ENCODE measurements around the gene ELOVL4.

ELOVL4 gene

GRCh38 chr6:79946272-79947190, 822 bp downstream of the ELOVL4 start:
- Mint-ChIP-seq H3K4me3 (peak overlapping the region; percentile 89 to 97), H3K27ac (peak overlapping the region; percentile 77 to 80), H3K9me3 (no peaks in the 10 kb centered on the region), H3K36me3 (ENCODE audit: insufficient read depth) (peaks cover 5% of the 10 kb centered on the region), H3K27me3 (no peaks in the 10 kb centered on the region), H3K4me1 (ENCODE audit: low read depth in 2 of 2) (peaks cover 23 to 34% of the 10 kb centered on the region in 2 donors)
- ATAC-seq (replicated peaks), result peak; percentile 32
- DNase-seq, result peak in 2 of 3 experiments; percentile 13 to 26

- no peak overlapping the region for H3K27ac Mint-ChIP-seq
- no peaks in the 10 kb centered on the region for H3K27me3 Mint-ChIP-seq
These were observed 4.2 kb downstream of the ELOVL4 start for GRCh38 chr6:79943133-79943532.

GRCh38 chr6:79941489-79942151, 5.7 kb downstream of the ELOVL4 start:
- DNase-seq, result no peak
- H3K27me3 Mint-ChIP-seq, result no peaks in the 10 kb centered on the region
- ATAC-seq (replicated peaks), result peak; percentile 51
- no peaks in the 10 kb centered on the region for H3K9me3 Mint-ChIP-seq
- H3K4me1 Mint-ChIP-seq (ENCODE audit: low read depth in 2 of 2), result peaks cover 8 to 27% of the 10 kb centered on the region in 2 donors
- peak overlapping the region in 1 of 2 donors; percentile 9 for H3K4me3 Mint-ChIP-seq
- no peaks in the 10 kb centered on the region for H3K36me3 Mint-ChIP-seq (ENCODE audit: insufficient read depth)
- peak overlapping the region in 1 of 2 donors; percentile 0 for H3K27ac Mint-ChIP-seq

More at GRCh38 chr6:79943133-79943532, 4.2 kb downstream of the ELOVL4 start:
- DNase-seq, result no peak
- ATAC-seq (replicated peaks), result no peak
- no peak overlapping the region for H3K4me3 Mint-ChIP-seq
- H3K36me3 Mint-ChIP-seq (ENCODE audit: insufficient read depth), result peaks cover 5% of the 10 kb centered on the region
- peaks cover 15 to 33% of the 10 kb centered on the region in 2 donors for H3K4me1 Mint-ChIP-seq (ENCODE audit: low read depth in 2 of 2)
- H3K9me3 Mint-ChIP-seq, result no peaks in the 10 kb centered on the region

- H3K9me3 Mint-ChIP-seq, result no peaks in the 10 kb centered on the region
- peaks cover 6 to 14% of the 10 kb centered on the region in 2 donors for H3K4me1 Mint-ChIP-seq (ENCODE audit: low read depth in 2 of 2)
- H3K36me3 Mint-ChIP-seq (ENCODE audit: insufficient read depth), result peaks cover 11% of the 10 kb centered on the region
- ATAC-seq (replicated peaks), result peak; percentile 12
- DNase-seq, result no peak
- peak overlapping the region in 1 of 2 donors; percentile 51 for H3K27ac Mint-ChIP-seq
- no peaks in the 10 kb centered on the region for H3K27me3 Mint-ChIP-seq
- peak overlapping the region in 1 of 2 donors; percentile 7 for H3K4me3 Mint-ChIP-seq
These were observed 18.8 kb downstream of the ELOVL4 start for GRCh38 chr6:79928478-79928998.

- Mint-ChIP-seq H3K36me3 (ENCODE audit: insufficient read depth) (peaks cover 10% of the 10 kb centered on the region), H3K27me3 (no peaks in the 10 kb centered on the region), H3K4me3 (no peak overlapping the region), H3K27ac (peak overlapping the region; percentile 36 to 51), H3K4me1 (ENCODE audit: low read depth in 2 of 2) (peaks cover 6 to 12% of the 10 kb centered on the region in 2 donors), H3K9me3 (no peaks in the 10 kb centered on the region)
- ATAC-seq (replicated peaks) (no peak), DNase-seq (no peak)
These were observed 19.6 kb downstream of the ELOVL4 start for GRCh38 chr6:79927758-79928157.

- H3K27me3 Mint-ChIP-seq, result no peaks in the 10 kb centered on the region
- DNase-seq, result no peak
- H3K27ac Mint-ChIP-seq, result no peak overlapping the region
- H3K4me1 Mint-ChIP-seq (ENCODE audit: low read depth in 2 of 2), result peaks cover 3 to 5% of the 10 kb centered on the region in 2 donors
- no peaks in the 10 kb centered on the region for H3K9me3 Mint-ChIP-seq
- H3K4me3 Mint-ChIP-seq, result no peak overlapping the region
- peaks cover 21% of the 10 kb centered on the region for H3K36me3 Mint-ChIP-seq (ENCODE audit: insufficient read depth)
- no peak for ATAC-seq (replicated peaks)
These were observed 24.1 kb downstream of the ELOVL4 start for GRCh38 chr6:79923270-79923669.

- H3K4me3 Mint-ChIP-seq, result no peak overlapping the region
- no peak overlapping the region for H3K27ac Mint-ChIP-seq
- no peak for ATAC-seq (replicated peaks)
- H3K4me1 Mint-ChIP-seq (ENCODE audit: low read depth in 2 of 2), result no peaks in the 10 kb centered on the region
- no peak for DNase-seq
- H3K9me3 Mint-ChIP-seq, result no peaks in the 10 kb centered on the region
- H3K36me3 Mint-ChIP-seq (ENCODE audit: insufficient read depth), result peaks cover 24% of the 10 kb centered on the region
- no peaks in the 10 kb centered on the region for H3K27me3 Mint-ChIP-seq
These were observed 25.3 kb downstream of the ELOVL4 start for GRCh38 chr6:79922018-79922417.

GRCh38 chr6:79913369-79913768, 34.0 kb downstream of the ELOVL4 start:
- Mint-ChIP-seq H3K4me1 (ENCODE audit: low read depth in 2 of 2) (peaks cover 15 to 19% of the 10 kb centered on the region in 2 donors), H3K27me3 (no peaks in the 10 kb centered on the region), H3K36me3 (ENCODE audit: insufficient read depth) (peaks cover 11% of the 10 kb centered on the region), H3K4me3 (peak overlapping the region in 1 of 2 donors; percentile 8), H3K9me3 (no peaks in the 10 kb centered on the region), H3K27ac (peak overlapping the region in 1 of 2 donors; percentile 80)
- DNase-seq, result peak; percentile 10 to 30 (median 10)
- ATAC-seq (replicated peaks), result peak; percentile 97

GRCh38 chr6:79911992-79912391, 35.4 kb downstream of the ELOVL4 start:
- peaks cover under 1 to 7% of the 10 kb centered on the region in 2 donors for H3K27me3 Mint-ChIP-seq
- ATAC-seq (replicated peaks) (no peak), DNase-seq (no peak)
- H3K9me3 Mint-ChIP-seq, result no peaks in the 10 kb centered on the region
- H3K4me1 Mint-ChIP-seq (ENCODE audit: low read depth in 2 of 2), result peaks cover 15 to 19% of the 10 kb centered on the region in 2 donors
- no peak overlapping the region for H3K27ac Mint-ChIP-seq
- peaks cover 5% of the 10 kb centered on the region for H3K36me3 Mint-ChIP-seq (ENCODE audit: insufficient read depth)
- H3K4me3 Mint-ChIP-seq, result no peak overlapping the region

GRCh38 chr6:79909517-79909916, 37.8 kb downstream of the ELOVL4 start:
- DNase-seq (no peak), ATAC-seq (replicated peaks) (no peak)
- no peak overlapping the region for H3K4me3 Mint-ChIP-seq
- no peaks in the 10 kb centered on the region for H3K36me3 Mint-ChIP-seq (ENCODE audit: insufficient read depth)
- H3K4me1 Mint-ChIP-seq (ENCODE audit: low read depth in 2 of 2), result peaks cover 15 to 19% of the 10 kb centered on the region in 2 donors
- H3K9me3 Mint-ChIP-seq, result no peaks in the 10 kb centered on the region
- H3K27ac Mint-ChIP-seq, result no peak overlapping the region
- H3K27me3 Mint-ChIP-seq, result peaks cover 10 to 12% of the 10 kb centered on the region in 2 donors

GRCh38 chr6:79902046-79902445, 45.3 kb downstream of the ELOVL4 start:
- peaks cover 6 to 20% of the 10 kb centered on the region in 2 donors for H3K27me3 Mint-ChIP-seq
- H3K36me3 Mint-ChIP-seq (ENCODE audit: insufficient read depth), result no peaks in the 10 kb centered on the region
- no peaks in the 10 kb centered on the region for H3K9me3 Mint-ChIP-seq
- DNase-seq (no peak), ATAC-seq (replicated peaks) (no peak)
- no peak overlapping the region for H3K4me3 Mint-ChIP-seq
- H3K27ac Mint-ChIP-seq, result no peak overlapping the region
- no peaks in the 10 kb centered on the region for H3K4me1 Mint-ChIP-seq (ENCODE audit: low read depth in 2 of 2)

- no peak for ATAC-seq (replicated peaks)
- Mint-ChIP-seq H3K27ac (no peak overlapping the region), H3K27me3 (peaks cover 0 to 7% of the 10 kb centered on the region in 2 donors), H3K36me3 (ENCODE audit: insufficient read depth) (no peaks in the 10 kb centered on the region), H3K4me1 (ENCODE audit: low read depth in 2 of 2) (peaks cover 0 to 2% of the 10 kb centered on the region in 2 donors), H3K4me3 (no peak overlapping the region), H3K9me3 (no peaks in the 10 kb centered on the region)
- DNase-seq, result no peak
These were observed 49.3 kb downstream of the ELOVL4 start for GRCh38 chr6:79898076-79898475.

GRCh38 chr6:79896075-79896449, 51.3 kb downstream of the ELOVL4 start:
- no peak for DNase-seq
- Mint-ChIP-seq H3K4me1 (ENCODE audit: low read depth in 2 of 2) (peaks cover 0 to 2% of the 10 kb centered on the region in 2 donors), H3K27ac (no peak overlapping the region), H3K27me3 (peaks cover 0 to under 1% of the 10 kb centered on the region in 2 donors), H3K9me3 (no peaks in the 10 kb centered on the region), H3K4me3 (no peak overlapping the region), H3K36me3 (ENCODE audit: insufficient read depth) (no peaks in the 10 kb centered on the region)
- ATAC-seq (replicated peaks), result no peak
